K562 (cell line): ENCODE data around the gene PHTF1. TPM values are rescaled to one million over a fixed set of nuclear protein-coding genes. Genes with fewer than 3 reads are reported as not detected.

Experiments used
- GABPB2 ChIP-seq: fragments of 250-450 bp; sonication (Bioruptor Pico); conservative IDR thresholded peaks from 2 replicates; pipeline ENCODE4 v1.5.1; 2021; ENCODE audit warnings: mild to moderate bottlenecking
- HCFC1 ChIP-seq: IDR thresholded peaks from 2 replicates; pipeline ENCODE4 v1.6.1; 2012; ENCODE audit warnings: low read depth, low read length, improper control_type of control experiment
- MXI1 ChIP-seq: IDR thresholded peaks from 2 replicates; pipeline ENCODE4 v1.6.1; 2011; ENCODE audit warnings: low read depth, mild to moderate bottlenecking, improper control_type of control experiment, low read length
- NFYB ChIP-seq: IDR thresholded peaks from 2 replicates; pipeline ENCODE4 v1.6.1; 2011; ENCODE audit warnings: mild to moderate bottlenecking, moderate library complexity; ENCODE audit not compliant: insufficient read length; ENCODE audit errors: extremely low read depth
- RBM25 ChIP-seq: fragments of 200-400 bp; formaldehyde crosslinking; IDR thresholded peaks from 2 replicates; pipeline ENCODE4 v1.6.1; 2018; ENCODE audit warnings: low read length, low read depth, moderate library complexity; ENCODE audit not compliant: severe bottlenecking
- REST ChIP-seq, 2 experiments: fragments of 450-650 bp; formaldehyde crosslinking in 1 of 2; IDR thresholded peaks; 2 replicates each; pipeline versions ENCODE4 v1.4.0 to v1.6.1; 2014 to 2020; ENCODE audit warnings: mild to moderate bottlenecking in 2 of 2, borderline replicate concordance in 1 of 2, low read depth in 1 of 2
- TAF15 ChIP-seq: fragments of 200-400 bp; formaldehyde crosslinking; IDR thresholded peaks from 2 replicates; pipeline ENCODE4 v1.6.1; 2017; ENCODE audit warnings: mild to moderate bottlenecking, low read depth, low read length, moderate library complexity
- XRCC3 ChIP-seq: fragments of 450-650 bp; IDR thresholded peaks from 2 replicates; pipeline ENCODE4 v1.6.1; 2017; ENCODE audit warnings: mild to moderate bottlenecking, moderate library complexity
- ZC3H11A ChIP-seq: IDR thresholded peaks from 2 replicates; pipeline ENCODE4 v1.6.1; 2012; ENCODE audit warnings: low read depth, low read length, improper control_type of control experiment
- ZNF395 ChIP-seq: fragments of 200-800 bp; sonication (Bioruptor generic); IDR thresholded peaks from 2 replicates; pipeline ENCODE4 v1.6.1; 2017; ENCODE audit warnings: missing genetic modification characterization, missing compliant biosample characterization
- ZNF561 ChIP-seq: fragments of 450-650 bp; formaldehyde crosslinking; conservative IDR thresholded peaks from 2 replicates; pipeline ENCODE4 v1.4.0; 2020; ENCODE audit warnings: mild to moderate bottlenecking, moderate library complexity
- ZNF695 ChIP-seq: fragments of 450-650 bp; formaldehyde crosslinking; IDR thresholded peaks from 2 replicates; pipeline ENCODE4 v1.4.0; 2020; ENCODE audit warnings: mild to moderate bottlenecking, moderate library complexity
- ZNF830 ChIP-seq: fragments of 250-450 bp; sonication (Bioruptor Pico); IDR thresholded peaks from 2 replicates; pipeline ENCODE4 v1.5.0; 2021; ENCODE audit warnings: mild to moderate bottlenecking
- polyA plus RNA-seq, 8 experiments: library from polyadenylated mRNA; depleted of rRNA in 4 of 8; stranded (reverse) in 5 of 8; unstranded in 3 of 8; fragments of >200 nt; fragmentation: Nextera tagmentation in 2 of 8; fragmentation: Illumina TruSeq in 1 of 8; extraction: Ambion mirVana in 2 of 8; extraction: Trizol in 1 of 8; gene quantifications; 2 replicates each; pipeline versions ENCODE4 v1.2.1 to v1.2.3, GENCODE V29; 2011 to 2014; ENCODE audit warnings: inconsistent platforms in 1 of 8, missing spikeins in 1 of 8
- total RNA-seq, 7 experiments: library from RNA; depleted of rRNA in 6 of 7; stranded (reverse); fragments of >200 nt in 6 of 7; fragmentation: Illumina TruSeq in 2 of 7; extraction: Trizol in 2 of 7; gene quantifications; 2 replicates each; pipeline versions ENCODE4 v1.2.1 to v1.2.3, GENCODE V29; 2011 to 2021; ENCODE audit warnings: low replicate concordance in 1 of 7

The PHTF1 gene
- total and polyA plus RNA-seq, 9 of the 15 experiments (the other 6 are each of a cell fraction or from before 2014, with no cell fraction given): 8.4 to 36.2 (median 23.0) TPM

DNA sequence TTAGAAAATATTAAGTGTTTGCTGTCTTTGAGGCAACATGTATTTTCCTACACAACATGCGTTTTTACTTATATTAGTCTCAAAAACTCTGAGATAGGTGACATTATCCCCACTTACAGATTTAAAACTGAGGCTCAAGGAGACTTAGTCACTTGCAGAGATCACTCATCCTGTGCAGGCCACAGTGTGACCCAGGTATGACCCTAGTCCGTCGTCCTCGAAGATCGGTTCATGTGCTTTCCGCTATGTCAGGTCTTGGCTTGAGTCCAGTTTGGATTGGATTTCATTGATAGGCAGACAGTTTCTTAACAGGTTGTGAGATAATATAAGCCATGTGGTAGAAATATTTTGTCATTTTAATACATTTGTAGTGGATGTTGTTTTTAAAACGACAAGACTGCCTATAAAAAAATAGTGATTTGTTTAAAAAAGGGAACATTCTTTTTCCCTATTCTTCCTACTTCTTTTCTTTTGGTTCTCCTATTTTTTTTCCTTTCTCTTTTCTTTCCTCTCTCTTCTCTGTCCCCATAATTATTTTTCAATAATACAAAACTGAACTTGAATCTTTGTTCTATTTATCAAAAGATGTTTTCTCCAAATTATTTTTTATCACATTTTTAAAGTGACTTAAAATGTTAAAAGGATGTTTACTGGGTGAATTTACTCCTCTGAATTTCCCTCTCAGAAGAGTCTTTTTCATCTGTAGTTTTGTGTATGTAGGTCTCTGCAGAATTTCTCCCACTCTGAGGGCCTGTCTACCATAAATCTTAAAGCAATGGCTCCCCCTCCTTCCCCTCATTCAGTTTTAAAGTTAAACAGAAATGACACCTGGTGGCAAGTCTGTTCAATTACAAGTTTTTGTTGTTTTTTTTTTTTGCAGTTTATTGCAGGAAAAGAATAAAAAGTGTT lies 81.8 kb downstream of the PHTF1 start (continued):
- TF ChIP-seq ZNF695 (CRISPR knock-in tag): no peak
- no peak for TF ChIP-seq HCFC1
- TF ChIP-seq ZNF561 (CRISPR knock-in tag): no peak
- TF ChIP-seq MXI1: no peak
- TF ChIP-seq ZNF830 (CRISPR knock-in tag): no peak
- no peak for TF ChIP-seq ZNF395 (CRISPR knock-in tag)
- peak; percentile 80 for TF ChIP-seq REST (IDR thresholded peaks at IDR 0.05; ENCODE audit: borderline replicate concordance)
- TF ChIP-seq REST (CRISPR knock-in tag; IDR thresholded peaks at IDR 0.05; ENCODE audit: low read depth): no peak
- no peak for TF ChIP-seq NFYB
- peak; percentile 38 for TF ChIP-seq RBM25
- no peak for TF ChIP-seq ZC3H11A
- no peak for TF ChIP-seq GABPB2 (CRISPR knock-in tag)
- no peak for TF ChIP-seq XRCC3
- no peak for TF ChIP-seq TAF15
